Panc1 (cell line): ENCODE measurements around the gene CDH12. TPM values are rescaled to one million over a fixed set of nuclear protein-coding genes. Genes with fewer than 3 reads are reported as not detected.

ENCODE experiments used
- ATAC-seq: fragments of 200-7000 bp; cut with Tn5 transposase; 2 replicates; pipeline ENCODE4 v1.9.1; 2020; ENCODE audit warnings: mild to moderate bottlenecking, moderate library complexity
- BruUV-seq: library from RNA; stranded (reverse); fragments of 400-500 nt; replicated peaks from 2 replicates; lab custom pipeline; 2021; lab: Mats Ljungman, UMichigan
- CTCF ChIA-PET: fragments of 300-600 bp; sonication (Branson Sonifier 250); formaldehyde crosslinking; loops from one replicate; lab custom pipeline; 2022; ENCODE audit warnings: antibody characterized with exemption; lab: Charles Lee
- POLR2A ChIA-PET: fragments of 300-600 bp; sonication (Branson Sonifier 250); formaldehyde crosslinking; loops from one replicate; lab custom pipeline; 2022; ENCODE audit warnings: antibody characterized with exemption; lab: Charles Lee
- DNase-seq: peaks from one replicate; pipeline ENCODE4 v3.0.0-alpha.2; 2010; ENCODE audit warnings: low read depth, low spot score
- H3K27ac ChIP-seq: 2 replicates; pipeline ENCODE4 v1.5.1; 2011; ENCODE audit warnings: mild to moderate bottlenecking, low read length, inconsistent platforms
- H3K27me3 ChIP-seq: fragments of 200-500 bp; sonication (Bioruptor generic); 2 replicates; pipeline ENCODE4 v1.6.0; 2014; ENCODE audit warnings: low read length, inconsistent platforms; ENCODE audit not compliant: control insufficient read depth, insufficient read depth
- H3K36me3 ChIP-seq: fragments of 200-500 bp; sonication (Bioruptor generic); 2 replicates; pipeline ENCODE4 v1.5.1; 2014; ENCODE audit warnings: inconsistent platforms, mild to moderate bottlenecking, low read length, moderate library complexity; ENCODE audit not compliant: control insufficient read depth, insufficient read depth
- H3K4me1 ChIP-seq: 2 replicates; pipeline ENCODE4 v1.5.1; 2011; ENCODE audit warnings: inconsistent platforms, mild to moderate bottlenecking, low read length, moderate library complexity; ENCODE audit not compliant: control insufficient read depth, insufficient read depth
- H3K4me3 ChIP-seq, 2 experiments: 2 replicates each; pipeline ENCODE4 v1.5.1; 2011 to 2012; ENCODE audit warnings: low read depth in 2 of 2, low read length in 2 of 2, mild to moderate bottlenecking in 2 of 2, inconsistent platforms in 1 of 2, moderate library complexity in 1 of 2
- H3K9me3 ChIP-seq: fragments of 200-500 bp; sonication (Bioruptor generic); 2 replicates; pipeline ENCODE4 v1.5.1; 2014; ENCODE audit warnings: low read depth, mild to moderate bottlenecking, inconsistent platforms, low read length, moderate library complexity; ENCODE audit not compliant: control insufficient read depth, insufficient read depth
- CTCF ChIP-seq: fragments of 450-650 bp; IDR thresholded peaks from 2 replicates; pipeline ENCODE4 v1.5.1; 2017; ENCODE audit warnings: mild to moderate bottlenecking
- POLR2AphosphoS5 ChIP-seq: IDR thresholded peaks from 2 replicates; pipeline ENCODE4 v1.6.1; 2012; ENCODE audit warnings: mild to moderate bottlenecking, low read depth, low read length, moderate library complexity
- REST ChIP-seq, 2 experiments: IDR thresholded peaks; 2 replicates each; pipeline ENCODE4 v1.6.1; 2011 to 2012; ENCODE audit warnings: low read depth in 2 of 2, control low read depth in 1 of 2, low read length in 1 of 2, mild to moderate bottlenecking in 1 of 2, moderate library complexity in 1 of 2; ENCODE audit not compliant: insufficient read depth in 1 of 2
- SIN3A ChIP-seq: IDR thresholded peaks from 2 replicates; pipeline ENCODE4 v1.6.1; 2012; ENCODE audit warnings: low read depth, mild to moderate bottlenecking, low read length, moderate library complexity, borderline replicate concordance; ENCODE audit not compliant: insufficient read depth
- TCF7L2 ChIP-seq: IDR thresholded peaks from 2 replicates; pipeline ENCODE4 v1.6.1; 2011; ENCODE audit warnings: mild to moderate bottlenecking, low read depth, low read length, inconsistent platforms
- in situ Hi-C: cut with HindIII; loops from 2 replicates; pipeline ENCODE4 v1.10.0; 2016; ENCODE audit warnings: low sequenced_read_pairs, low pct_unique_long_range_greater_than_20kb
- intact Hi-C: fragments of 100-400 bp; cut with micrococcal nuclease; formaldehyde crosslinking; loops from one replicate; pipeline ENCODE4 v1.10.0; 2022; ENCODE audit not compliant: unreplicated experiment
- total RNA-seq: library from RNA; stranded (reverse); gene quantifications from one replicate; pipeline ENCODE4 v1.2.1, GENCODE V29; 2021; ENCODE audit not compliant: unreplicated experiment

CDH12 gene
- total RNA-seq, 1 experiment from 2014 or later = not detected

GRCh38 chr5:21918451-21918850 is 934.7 kb downstream of the CDH12 start:
- Histone ChIP-seq H3K4me1 (no peaks in the 10 kb centered on the region), H3K27me3 (no peaks in the 10 kb centered on the region), H3K27ac (no peak overlapping the region), H3K9me3 (no peaks in the 10 kb centered on the region), H3K36me3 (no peaks in the 10 kb centered on the region), H3K4me3 (no peak overlapping the region)
- intact Hi-C loops = loop anchor here (2.0 kb wide), 1 partner anchor 296 kb away; no protein-coding TSS in a partner anchor
- ATAC-seq (no peak), DNase-seq (no peak)
- POLR2A ChIA-PET = no interaction called here
- CTCF ChIA-PET = no interaction called here
- TF ChIP-seq TCF7L2 = no peak
- no TSS peak for BruUV-seq
- in situ Hi-C loops = no loop called here

GRCh38 chr5:21910731-21911130 is 942.4 kb downstream of the CDH12 start:
- intact Hi-C loops = no loop called here

More at GRCh38 chr5:21910731-21911130, 942.4 kb downstream of the CDH12 start:
- no TSS peak for BruUV-seq
- CTCF ChIA-PET = no interaction called here
- in situ Hi-C loops = no loop called here
- H3K4me3 ChIP-seq = no peak overlapping the region
- no peak overlapping the region for H3K27ac ChIP-seq
- no peaks in the 10 kb centered on the region for H3K27me3 ChIP-seq
- DNase-seq = no peak
- no peaks in the 10 kb centered on the region for H3K4me1 ChIP-seq
- TF ChIP-seq TCF7L2 (no peak), CTCF (no peak), REST (IDR thresholded peaks at IDR 0.05; ENCODE audit: insufficient read depth in 1 of 2, low read depth in 2 of 2, low read length in 1 of 2) (no peak), SIN3A (no peak), POLR2AphosphoS5 (no peak)
- POLR2A ChIA-PET = no interaction called here
- no peaks in the 10 kb centered on the region for H3K9me3 ChIP-seq
- H3K36me3 ChIP-seq = no peaks in the 10 kb centered on the region
- ATAC-seq = no peak
